K562 (cell line): Measurements from ENCODE around the gene PRPSAP1. TPM values are rescaled to one million over a fixed set of nuclear protein-coding genes. Genes with fewer than 3 reads are reported as not detected.

ENCODE experiments used
- ARID1B ChIP-seq: fragments of 450-650 bp; IDR thresholded peaks from 2 replicates; pipeline ENCODE4 v1.6.1; 2016; ENCODE audit warnings: antibody characterized with exemption, mild to moderate bottlenecking, inconsistent platforms
- ARID3A ChIP-seq: IDR thresholded peaks from 2 replicates; pipeline ENCODE4 v1.6.1; 2012; ENCODE audit warnings: low read depth, low read length, improper control_type of control experiment, borderline replicate concordance
- CAMTA2 ChIP-seq: fragments of 250-450 bp; sonication (Bioruptor Pico); conservative IDR thresholded peaks from 2 replicates; pipeline ENCODE4 v1.5.1; 2022
- CBX5 ChIP-seq: IDR thresholded peaks from 2 replicates; pipeline ENCODE4 v1.6.1; 2014; ENCODE audit warnings: low read depth, borderline replicate concordance
- ETV1 ChIP-seq: fragments of 450-650 bp; conservative IDR thresholded peaks from 2 replicates; pipeline ENCODE4 v1.6.1; 2016; ENCODE audit warnings: missing genetic modification characterization, control low read depth, low read depth, missing compliant biosample characterization
- FOXA1 ChIP-seq: fragments of 450-650 bp; IDR thresholded peaks from 2 replicates; pipeline ENCODE4 v1.6.1; 2016; ENCODE audit warnings: mild to moderate bottlenecking, borderline replicate concordance
- HDAC1 ChIP-seq, 2 experiments: fragments of 450-650 bp; IDR thresholded peaks; 2 replicates each; pipeline ENCODE4 v1.6.1; 2016 to 2017; ENCODE audit warnings: inconsistent platforms in 1 of 2, mild to moderate bottlenecking in 1 of 2, moderate library complexity in 1 of 2
- NR1H2 ChIP-seq: sonication (generic); formaldehyde crosslinking; IDR thresholded peaks from 2 replicates; pipeline ENCODE4 v1.4.0; 2020; ENCODE audit warnings: mild to moderate bottlenecking, missing genetic modification reagents
- NR4A1 ChIP-seq, 2 experiments: fragments of 250-450 bp in 1 of 2; fragments of 450-650 bp in 1 of 2; sonication (Bioruptor Pico) in 1 of 2; IDR thresholded peaks; 2 replicates each; pipeline versions ENCODE4 v1.4.0 to v1.6.1; 2016 to 2020; ENCODE audit warnings: mild to moderate bottlenecking in 2 of 2, missing compliant biosample characterization in 1 of 2, missing genetic modification characterization in 1 of 2, moderate library complexity in 1 of 2
- NUFIP1 ChIP-seq: fragments of 450-650 bp; IDR thresholded peaks from 2 replicates; pipeline ENCODE4 v1.6.1; 2018; ENCODE audit not compliant: partially characterized antibody
- PPARD ChIP-seq: fragments of 250-450 bp; sonication (Bioruptor Pico); IDR thresholded peaks from 2 replicates; pipeline ENCODE4 v1.8.0; 2022; ENCODE audit warnings: inconsistent platforms, mild to moderate bottlenecking, moderate library complexity
- PRMT5 ChIP-seq: sonication (generic); formaldehyde crosslinking; IDR thresholded peaks from 2 replicates; pipeline ENCODE4 v1.5.0; 2020; ENCODE audit warnings: missing genetic modification reagents
- SIRT6 ChIP-seq: IDR thresholded peaks from one replicate; pipeline ENCODE4 v1.6.1; 2012; ENCODE audit warnings: low read depth, mild to moderate bottlenecking, control low read depth, inconsistent platforms, low read length, moderate library complexity
- TGIF2 ChIP-seq: sonication (generic); formaldehyde crosslinking; IDR thresholded peaks from 2 replicates; pipeline ENCODE4 v1.8.1; 2022; ENCODE audit warnings: mild to moderate bottlenecking, missing genetic modification reagents, moderate library complexity
- ZNF165 ChIP-seq: fragments of 250-450 bp; sonication (Bioruptor Pico); IDR thresholded peaks from 2 replicates; pipeline ENCODE4 v1.4.0; 2020; ENCODE audit warnings: borderline replicate concordance
- ZNF217 ChIP-seq: sonication (generic); formaldehyde crosslinking; IDR thresholded peaks from 2 replicates; pipeline ENCODE4 v1.8.0; 2022; ENCODE audit warnings: mild to moderate bottlenecking, missing genetic modification reagents
- ZNF311 ChIP-seq: fragments of 250-450 bp; sonication (Bioruptor Pico); IDR thresholded peaks from 2 replicates; pipeline ENCODE4 v1.4.0; 2020; ENCODE audit warnings: mild to moderate bottlenecking, moderate library complexity
- ZNF316 ChIP-seq: fragments of 450-650 bp; IDR thresholded peaks from 2 replicates; pipeline ENCODE4 v1.6.1; 2016
- ZNF609 ChIP-seq: sonication (generic); formaldehyde crosslinking; IDR thresholded peaks from 2 replicates; pipeline ENCODE4 v1.8.1; 2023; ENCODE audit warnings: missing genetic modification reagents, mild to moderate bottlenecking, borderline replicate concordance
- ZNF717 ChIP-seq: fragments of 250-450 bp; sonication (Bioruptor Pico); IDR thresholded peaks from 2 replicates; pipeline ENCODE4 v1.5.0; 2021
- ZNF79 ChIP-seq: fragments of 250-450 bp; sonication (Bioruptor Pico); IDR thresholded peaks from 2 replicates; pipeline ENCODE4 v1.4.0; 2020; ENCODE audit warnings: low read depth, mild to moderate bottlenecking, moderate library complexity
- polyA plus RNA-seq, 8 experiments: library from polyadenylated mRNA; depleted of rRNA in 4 of 8; stranded (reverse) in 5 of 8; unstranded in 3 of 8; fragments of >200 nt; fragmentation: Nextera tagmentation in 2 of 8; fragmentation: Illumina TruSeq in 1 of 8; extraction: Ambion mirVana in 2 of 8; extraction: Trizol in 1 of 8; gene quantifications; 2 replicates each; pipeline versions ENCODE4 v1.2.1 to v1.2.3, GENCODE V29; 2011 to 2014; ENCODE audit warnings: inconsistent platforms in 1 of 8, missing spikeins in 1 of 8
- total RNA-seq, 7 experiments: library from RNA; depleted of rRNA in 6 of 7; stranded (reverse); fragments of >200 nt in 6 of 7; fragmentation: Illumina TruSeq in 2 of 7; extraction: Trizol in 2 of 7; gene quantifications; 2 replicates each; pipeline versions ENCODE4 v1.2.1 to v1.2.3, GENCODE V29; 2011 to 2021; ENCODE audit warnings: low replicate concordance in 1 of 7
- TF ChIP-seq, protein P1 (sequence below), 2 experiments: fragments of 250-450 bp in 1 of 2; fragments of 450-650 bp in 1 of 2; sonication (Bioruptor Pico) in 1 of 2; IDR thresholded peaks; 2 replicates each; pipeline versions ENCODE4 v1.6.1 to v1.8.0; 2016 to 2021; ENCODE audit warnings: mild to moderate bottlenecking in 2 of 2, moderate library complexity in 2 of 2, missing compliant biosample characterization in 1 of 2, missing genetic modification characterization in 1 of 2

PRPSAP1 gene
- total and polyA plus RNA-seq, 9 of the 15 experiments (the other 6 are each of a cell fraction or from before 2014, with no cell fraction given): 21.9 to 77.1 (median 40.8) TPM

DNA sequence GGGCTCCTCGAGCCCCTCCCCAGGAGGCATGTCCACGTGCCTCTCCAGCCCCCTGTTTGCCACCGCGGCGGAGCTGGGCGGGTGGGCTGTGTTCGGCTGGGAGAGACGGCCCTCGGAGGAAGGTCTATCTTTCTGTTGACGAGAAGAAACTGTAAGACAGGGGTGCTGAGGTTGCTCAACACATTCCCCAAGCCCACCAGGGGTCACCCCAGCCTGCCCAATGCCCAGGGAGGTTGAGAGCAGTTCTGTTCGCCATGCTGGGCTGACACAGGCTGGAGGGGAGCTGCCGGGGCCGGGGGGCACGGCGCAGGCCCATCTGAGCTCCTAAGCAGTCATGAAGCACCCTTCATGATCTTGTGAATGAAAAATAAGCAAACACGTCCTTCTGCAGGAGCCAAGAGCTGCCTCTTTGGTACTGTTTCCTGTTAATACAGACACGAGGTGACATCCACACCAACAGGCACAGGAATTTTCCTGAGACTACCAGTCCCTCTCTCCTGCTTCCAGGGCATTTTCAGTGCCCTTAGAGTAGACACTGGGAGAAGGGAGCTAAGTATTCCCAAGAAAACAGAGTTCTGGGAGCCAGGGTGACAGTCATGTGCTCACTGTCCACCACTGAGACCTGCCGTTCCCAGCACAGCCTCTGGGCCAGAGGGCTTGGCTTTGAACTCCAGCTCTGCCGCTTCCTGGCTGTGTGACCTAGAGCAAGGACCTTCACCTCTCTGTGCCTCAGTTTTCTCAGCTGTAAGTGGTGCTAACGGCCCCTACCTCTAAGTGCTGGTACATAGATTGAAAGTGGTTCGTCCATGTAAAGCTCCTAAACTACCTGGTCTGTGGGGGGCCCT is 79.4 kb downstream of the PRPSAP1 start (continued):
- TF ChIP-seq HDAC1 (IDR thresholded peaks at IDR 0.05): no peak
- TF ChIP-seq ZNF165: no peak
- TF ChIP-seq, protein P1, sequence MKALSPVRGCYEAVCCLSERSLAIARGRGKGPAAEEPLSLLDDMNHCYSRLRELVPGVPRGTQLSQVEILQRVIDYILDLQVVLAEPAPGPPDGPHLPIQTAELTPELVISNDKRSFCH (CRISPR knock-in tag; IDR thresholded peaks at IDR 0.05): no peak
- TF ChIP-seq, protein P1 (tag; IDR thresholded peaks at IDR 0.05): no peak
- TF ChIP-seq ZNF311 (CRISPR knock-in tag): no peak
- TF ChIP-seq ZNF217: no peak
- TF ChIP-seq NUFIP1: no peak
- no peak for TF ChIP-seq ZNF316
- no peak for TF ChIP-seq CAMTA2
- TF ChIP-seq ZNF79 (CRISPR knock-in tag): no peak
- no peak for TF ChIP-seq ZNF717 (CRISPR knock-in tag)
- TF ChIP-seq SIRT6: no peak
- TF ChIP-seq NR1H2 (CRISPR knock-in tag): no peak
- TF ChIP-seq PPARD: no peak
- no peak for TF ChIP-seq ARID1B
- TF ChIP-seq ETV1 (tag): peak; percentile 46; the same call in 1 of the 2 replicates
- no peak for TF ChIP-seq PRMT5 (CRISPR knock-in tag)
- no peak for TF ChIP-seq ZNF609 (CRISPR knock-in tag)
- TF ChIP-seq CBX5: no peak
- TF ChIP-seq TGIF2 (CRISPR knock-in tag): peak; percentile 49; the same call in 1 of the 2 replicates
- TF ChIP-seq NR4A1 (CRISPR knock-in tag; IDR thresholded peaks at IDR 0.05): no peak
- TF ChIP-seq NR4A1 (tag; IDR thresholded peaks at IDR 0.05): no peak
- no peak for TF ChIP-seq ARID3A
- TF ChIP-seq FOXA1: no peak
